SK-N-MC (cell line): ENCODE data around the gene ARHGAP18.

ENCODE experiments used
- DNase-seq: peaks from one replicate; pipeline ENCODE4 v3.0.0-alpha.2; 2011; ENCODE audit warnings: low read depth, low spot score
- H3K27ac ChIP-seq: fragments of 200-600 bp; sonication (generic); 2 replicates; pipeline ENCODE4 v1.5.1; 2016; ENCODE audit warnings: mixed run types
- H3K36me3 ChIP-seq: fragments of 200-600 bp; sonication (generic); 2 replicates; pipeline ENCODE4 v1.6.1; 2017; ENCODE audit warnings: antibody characterized with exemption, low read length, mixed read lengths; ENCODE audit not compliant: insufficient read depth
- H3K4me3 ChIP-seq: fragments of 200-600 bp; sonication (generic); 2 replicates; pipeline ENCODE4 v1.5.1; 2016
- H3K9ac ChIP-seq: fragments of 200-600 bp; sonication (generic); 2 replicates; pipeline ENCODE4 v1.8.0; 2017; ENCODE audit warnings: mixed run types, mixed read lengths; ENCODE audit not compliant: insufficient read length
- H3K9me3 ChIP-seq: fragments of 200-600 bp; sonication (generic); 2 replicates; pipeline ENCODE4 v1.6.1; 2017; ENCODE audit warnings: low read depth, mild to moderate bottlenecking, antibody characterized with exemption, low read length, moderate library complexity, mixed read lengths
- EZH2 ChIP-seq: fragments of 200-600 bp; sonication (generic); IDR thresholded peaks from one replicate; pipeline ENCODE4 v1.6.1; 2017; ENCODE audit warnings: antibody characterized with exemption
- FOXP2 ChIP-seq: optimal IDR thresholded peaks from 2 replicates; pipeline ENCODE3; 2011; ENCODE audit warnings: mild to moderate bottlenecking, moderate library complexity; ENCODE audit not compliant: insufficient read depth; ENCODE audit errors: extremely low read length, control extremely low read depth
- POLR2AphosphoS5 ChIP-seq: IDR thresholded peaks from 2 replicates; pipeline ENCODE4 v1.6.1; 2012; ENCODE audit warnings: mild to moderate bottlenecking, low read depth, low read length, borderline replicate concordance

The ARHGAP18 gene

DNA sequence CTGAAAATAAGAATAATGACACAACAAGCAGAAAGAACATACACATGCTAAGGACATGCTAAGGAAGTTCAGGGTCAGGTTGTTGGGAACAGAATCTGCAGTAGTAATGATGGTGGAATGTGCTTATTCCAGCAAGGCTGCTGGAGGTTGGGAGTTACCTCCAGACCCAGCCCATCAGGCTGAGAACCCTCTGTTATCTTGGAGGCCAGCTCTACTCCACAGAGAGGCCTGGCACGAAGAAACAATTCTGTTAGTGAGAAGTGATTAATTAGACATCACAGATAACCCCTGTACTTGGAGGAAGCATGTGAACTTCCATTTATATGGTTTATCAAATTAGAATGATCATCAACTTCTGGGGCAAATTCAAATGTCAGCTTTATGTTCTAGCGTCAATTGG is 22.1 kb upstream of the ARHGAP18 start:
- DNase-seq = no peak
- no peak for TF ChIP-seq EZH2
- TF ChIP-seq FOXP2 = no peak
- no peak for TF ChIP-seq POLR2AphosphoS5
- H3K9ac ChIP-seq = no peak overlapping the region
- no peak overlapping the region for H3K4me3 ChIP-seq
- H3K27ac ChIP-seq = no peak overlapping the region
- H3K9me3 ChIP-seq = no peaks in the 10 kb centered on the region
- H3K36me3 ChIP-seq = no peaks in the 10 kb centered on the region

DNA sequence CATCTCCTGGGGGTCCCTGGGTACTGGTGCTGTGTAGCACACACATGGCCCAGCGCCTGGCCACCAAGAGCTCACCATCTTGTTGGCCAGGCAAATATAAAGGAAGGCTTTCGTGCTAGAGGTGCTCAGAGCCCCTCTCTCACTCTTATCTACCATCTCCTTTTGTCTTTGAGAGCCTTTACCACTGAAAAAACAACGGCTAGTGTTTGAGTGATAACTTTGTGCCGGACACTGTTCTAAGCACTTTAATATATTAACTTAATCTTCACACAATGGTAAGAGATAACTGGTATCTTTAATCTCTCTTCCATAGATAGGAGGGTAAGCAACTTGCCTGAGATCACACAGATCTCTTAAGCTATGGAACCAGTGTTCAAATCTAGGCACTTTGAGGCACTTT is 21.5 kb upstream of the ARHGAP18 start:
- no peak for TF ChIP-seq POLR2AphosphoS5
- TF ChIP-seq EZH2 = no peak
- no peak for TF ChIP-seq FOXP2
- Histone ChIP-seq H3K4me3 (no peak overlapping the region), H3K9me3 (no peaks in the 10 kb centered on the region), H3K36me3 (no peaks in the 10 kb centered on the region), H3K27ac (no peak overlapping the region), H3K9ac (no peak overlapping the region)
- DNase-seq = no peak

DNA sequence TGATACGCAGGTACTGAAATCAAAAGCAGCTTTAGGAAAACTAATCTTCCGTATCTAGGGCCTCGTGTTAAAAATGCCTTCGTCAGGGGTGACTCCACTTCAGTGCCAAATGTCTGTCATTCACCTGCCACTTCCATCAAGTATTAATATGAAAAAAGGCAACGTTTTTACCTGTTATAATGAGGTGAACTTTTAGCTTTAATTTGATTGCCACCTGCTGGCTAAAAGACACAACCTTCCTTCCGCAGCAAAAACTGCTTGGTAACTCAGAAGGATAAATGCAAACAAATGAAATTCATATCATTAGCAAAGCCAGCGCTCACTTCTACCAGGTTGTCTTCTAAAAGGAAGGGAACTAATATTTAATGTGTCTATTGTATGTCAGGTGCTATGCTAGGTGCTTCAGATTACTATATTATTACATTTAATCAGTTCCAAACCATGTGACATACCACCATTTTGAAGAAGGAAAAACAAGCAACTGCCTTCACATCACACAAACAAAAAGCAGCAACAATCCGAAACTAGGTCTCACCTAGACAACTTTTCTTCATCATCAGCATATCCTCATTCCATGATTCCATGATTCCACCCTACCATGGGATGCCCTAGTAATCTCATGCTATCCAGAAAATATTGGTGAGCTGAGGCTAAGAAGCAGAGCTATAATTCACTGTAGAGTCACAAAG is 20.6 kb upstream of the ARHGAP18 start:
- H3K27ac ChIP-seq = no peak overlapping the region
- no peaks in the 10 kb centered on the region for H3K9me3 ChIP-seq
- H3K9ac ChIP-seq = no peak overlapping the region
- H3K4me3 ChIP-seq = no peak overlapping the region
- TF ChIP-seq FOXP2 = no peak
- TF ChIP-seq POLR2AphosphoS5 = no peak
- DNase-seq = no peak
- no peaks in the 10 kb centered on the region for H3K36me3 ChIP-seq

DNA sequence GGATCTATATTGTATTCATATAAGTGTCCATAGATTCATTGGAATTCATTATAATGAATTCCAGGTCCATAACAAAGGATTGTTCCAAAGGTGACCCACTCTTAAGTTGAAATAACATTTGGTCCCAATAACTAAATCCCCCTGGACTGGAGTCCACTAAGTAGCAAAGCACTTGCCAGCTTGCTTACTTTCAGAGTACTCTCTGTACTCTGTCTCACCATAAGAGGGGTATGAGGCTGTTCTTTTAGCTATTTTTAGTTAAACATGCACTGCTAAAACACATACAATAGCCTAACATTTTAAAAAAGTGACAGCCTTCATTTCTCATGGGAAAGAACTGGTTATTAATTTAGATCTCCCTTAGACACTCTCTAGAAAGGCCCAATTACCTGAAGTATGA is 16.7 kb upstream of the ARHGAP18 start:
- no peak overlapping the region for H3K27ac ChIP-seq
- H3K4me3 ChIP-seq = no peak overlapping the region
- no peak for DNase-seq
- TF ChIP-seq EZH2 (no peak), POLR2AphosphoS5 (no peak), FOXP2 (no peak)
- no peak overlapping the region for H3K9ac ChIP-seq
- H3K36me3 ChIP-seq = no peaks in the 10 kb centered on the region
- no peaks in the 10 kb centered on the region for H3K9me3 ChIP-seq

DNA sequence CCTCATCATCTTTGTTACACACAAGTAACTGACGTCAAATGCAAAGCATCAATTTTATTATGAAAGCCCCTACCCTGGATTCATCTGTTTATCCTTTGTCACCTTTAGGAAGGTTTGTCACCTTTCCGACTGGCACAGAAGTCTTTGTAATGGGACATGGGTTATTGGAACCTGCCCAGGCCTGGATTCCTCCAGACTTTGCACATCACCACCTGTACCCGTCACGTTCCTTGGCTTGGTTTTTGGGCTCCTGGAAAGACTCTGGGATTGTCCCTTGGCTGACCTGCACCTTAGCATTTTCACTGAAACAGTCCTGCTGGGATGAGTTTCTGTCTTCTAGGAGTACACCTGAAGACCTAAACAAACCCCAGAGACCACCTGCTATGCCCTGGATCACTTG is 15.4 kb upstream of the ARHGAP18 start:
- H3K27ac ChIP-seq = no peak overlapping the region
- no peak for DNase-seq
- H3K4me3 ChIP-seq = no peak overlapping the region
- no peak overlapping the region for H3K9ac ChIP-seq
- no peaks in the 10 kb centered on the region for H3K9me3 ChIP-seq
- no peaks in the 10 kb centered on the region for H3K36me3 ChIP-seq
- TF ChIP-seq EZH2 (no peak), FOXP2 (no peak), POLR2AphosphoS5 (no peak)

DNA sequence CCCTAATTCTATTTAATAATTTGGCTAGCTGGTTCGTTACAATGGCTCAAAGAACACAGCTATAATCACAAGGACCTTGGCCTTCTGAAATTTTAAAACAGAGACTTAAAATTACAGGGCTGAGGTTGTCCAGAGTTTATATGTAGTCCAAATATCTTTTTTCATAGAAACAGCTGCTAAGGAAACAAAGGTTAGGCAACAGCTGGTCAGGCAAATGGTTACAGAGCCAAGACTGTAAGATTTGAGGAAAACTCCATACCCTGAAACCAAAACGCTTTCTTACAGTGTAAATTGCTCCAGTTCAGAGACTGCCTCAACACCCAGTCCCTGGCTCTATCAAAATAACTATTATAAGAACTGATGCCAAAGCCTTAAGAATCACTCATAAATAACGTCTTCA is 9.7 kb upstream of the ARHGAP18 start:
- Histone ChIP-seq H3K36me3 (no peaks in the 10 kb centered on the region), H3K9ac (no peak overlapping the region), H3K4me3 (no peak overlapping the region), H3K27ac (no peak overlapping the region), H3K9me3 (no peaks in the 10 kb centered on the region)
- no peak for DNase-seq
- no peak for TF ChIP-seq POLR2AphosphoS5
- TF ChIP-seq EZH2 = no peak
- TF ChIP-seq FOXP2 = no peak

DNA sequence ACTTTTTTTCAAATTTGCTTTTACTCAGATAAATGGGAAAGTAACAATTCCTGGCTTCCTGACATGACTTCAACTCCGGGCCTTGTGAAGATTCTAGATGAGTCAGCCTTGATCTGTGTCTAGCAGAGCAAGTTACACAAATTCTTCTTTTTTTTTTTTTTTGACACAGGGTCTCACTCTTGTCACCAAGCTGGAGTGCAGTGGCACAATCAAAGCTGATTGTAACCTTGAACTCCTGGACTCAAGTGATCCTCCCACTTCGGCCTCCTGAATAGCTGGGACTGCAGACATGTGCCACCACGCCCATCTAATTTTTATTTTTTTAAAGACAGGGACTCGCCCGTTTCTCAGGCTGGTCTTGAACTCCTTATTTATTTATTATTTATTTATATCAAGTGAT is 7.3 kb upstream of the ARHGAP18 start:
- peak overlapping the region; percentile 42; the same call in 1 of the 2 replicates for H3K27ac ChIP-seq
- TF ChIP-seq EZH2 (no peak), FOXP2 (no peak), POLR2AphosphoS5 (no peak)
- H3K36me3 ChIP-seq = no peaks in the 10 kb centered on the region
- H3K9ac ChIP-seq = no peak overlapping the region
- no peak for DNase-seq
- no peaks in the 10 kb centered on the region for H3K9me3 ChIP-seq
- H3K4me3 ChIP-seq = no peak overlapping the region

DNA sequence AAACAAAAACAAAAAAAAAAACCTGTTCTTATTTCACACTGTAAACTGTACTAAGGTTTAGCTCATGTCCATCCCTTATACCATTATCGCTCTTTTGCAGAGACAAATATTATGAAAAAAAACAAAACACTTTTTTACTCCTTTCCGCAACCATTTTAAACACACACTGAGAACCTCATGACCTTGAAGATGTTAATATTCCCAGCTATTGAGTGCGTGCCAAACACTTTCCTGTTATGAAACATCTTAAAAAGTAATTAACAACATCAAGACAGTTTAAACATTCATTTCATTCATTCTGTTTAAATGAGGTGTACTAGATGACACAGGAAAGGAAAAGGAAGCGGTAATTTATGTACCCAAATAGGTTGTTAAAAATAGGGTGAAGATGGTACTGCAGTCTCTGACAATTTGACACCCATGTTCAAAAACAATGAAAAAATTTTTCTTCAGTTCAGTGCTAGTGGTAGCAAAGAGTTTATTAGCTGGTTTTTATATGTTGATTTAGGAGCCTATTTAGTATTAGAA is 3.9 kb upstream of the ARHGAP18 start:
- no peak overlapping the region for H3K4me3 ChIP-seq
- no peak overlapping the region for H3K27ac ChIP-seq
- H3K9me3 ChIP-seq = no peaks in the 10 kb centered on the region
- H3K9ac ChIP-seq = no peak overlapping the region
- no peak for DNase-seq
- H3K36me3 ChIP-seq = no peaks in the 10 kb centered on the region
- TF ChIP-seq FOXP2 (no peak), EZH2 (no peak), POLR2AphosphoS5 (no peak; the same call in 1 of the 2 replicates)

DNA sequence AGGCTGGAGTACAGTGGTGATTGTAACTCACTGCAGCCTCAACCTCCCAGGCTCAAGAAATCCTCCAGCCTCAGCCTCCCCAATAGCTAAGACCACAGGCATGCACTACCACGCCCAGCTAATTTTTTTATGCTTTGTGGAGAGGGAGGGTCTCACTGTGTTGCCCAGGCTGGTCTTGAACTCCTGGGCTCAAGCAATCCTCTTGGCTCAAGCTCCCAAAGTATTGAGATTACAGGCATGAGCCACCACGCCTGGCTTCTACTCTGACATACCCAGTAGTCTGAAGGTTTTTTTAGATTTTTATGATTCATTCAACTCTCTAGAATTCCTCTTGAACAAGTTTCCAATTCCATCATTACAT is 1.3 kb upstream of the ARHGAP18 start:
- H3K36me3 ChIP-seq = no peaks in the 10 kb centered on the region
- DNase-seq = no peak

More for the DNA sequence above, 1.3 kb upstream of the ARHGAP18 start:
- Histone ChIP-seq H3K9me3 (no peaks in the 10 kb centered on the region), H3K4me3 (no peak overlapping the region), H3K9ac (no peak overlapping the region), H3K27ac (no peak overlapping the region)
- no peak for TF ChIP-seq POLR2AphosphoS5
- no peak for TF ChIP-seq EZH2
- TF ChIP-seq FOXP2 = no peak
